Transverse colon (tissue), 3 donors: Measurements from ENCODE around the gene ETDA.

ENCODE experiments used
- EP300 ChIP-seq: sonication (generic); formaldehyde crosslinking; IDR thresholded peaks from one replicate; pipeline ENCODE4 v1.6.1; 2017; ENCODE audit warnings: antibody characterized with exemption, low read depth
- POLR2A ChIP-seq: fragments of 450-650 bp; IDR thresholded peaks from one replicate; pipeline ENCODE4 v1.6.1; 2016; ENCODE audit warnings: antibody characterized with exemption, mild to moderate bottlenecking, moderate library complexity
- TF ChIP-seq, protein P1 (sequence below), 5 experiments: fragments of 200-600 bp in 3 of 5; fragments of 450-650 bp in 2 of 5; sonication (generic) in 3 of 5; IDR thresholded peaks; 1 replicate in 2 of 5; 2 replicates in 3 of 5; pipeline ENCODE4 v1.5.1; 2016 to 2017; ENCODE audit warnings: antibody characterized with exemption in 5 of 5, inconsistent platforms in 3 of 5, mild to moderate bottlenecking in 2 of 5, moderate library complexity in 1 of 5

- TF ChIP-seq, protein P1, sequence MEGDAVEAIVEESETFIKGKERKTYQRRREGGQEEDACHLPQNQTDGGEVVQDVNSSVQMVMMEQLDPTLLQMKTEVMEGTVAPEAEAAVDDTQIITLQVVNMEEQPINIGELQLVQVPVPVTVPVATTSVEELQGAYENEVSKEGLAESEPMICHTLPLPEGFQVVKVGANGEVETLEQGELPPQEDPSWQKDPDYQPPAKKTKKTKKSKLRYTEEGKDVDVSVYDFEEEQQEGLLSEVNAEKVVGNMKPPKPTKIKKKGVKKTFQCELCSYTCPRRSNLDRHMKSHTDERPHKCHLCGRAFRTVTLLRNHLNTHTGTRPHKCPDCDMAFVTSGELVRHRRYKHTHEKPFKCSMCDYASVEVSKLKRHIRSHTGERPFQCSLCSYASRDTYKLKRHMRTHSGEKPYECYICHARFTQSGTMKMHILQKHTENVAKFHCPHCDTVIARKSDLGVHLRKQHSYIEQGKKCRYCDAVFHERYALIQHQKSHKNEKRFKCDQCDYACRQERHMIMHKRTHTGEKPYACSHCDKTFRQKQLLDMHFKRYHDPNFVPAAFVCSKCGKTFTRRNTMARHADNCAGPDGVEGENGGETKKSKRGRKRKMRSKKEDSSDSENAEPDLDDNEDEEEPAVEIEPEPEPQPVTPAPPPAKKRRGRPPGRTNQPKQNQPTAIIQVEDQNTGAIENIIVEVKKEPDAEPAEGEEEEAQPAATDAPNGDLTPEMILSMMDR (IDR thresholded peaks at IDR 0.05), result no peak
- TF ChIP-seq POLR2A (no peak), EP300 (no peak)
Measured at GRCh38 chrX:135295944-135296305, 44.1 kb downstream of the ETDA start.
